Measurements from ENCODE around the gene TRERF1.

GRCh38 chr6:42378125-42378524 lies 73.6 kb downstream of the TRERF1 start:
- TF ChIP-seq CTCF (IDR thresholded peaks at IDR 0.05) (no peak), EP300 (IDR thresholded peaks at IDR 0.05) (no peak), POLR2AphosphoS5 (IDR thresholded peaks at IDR 0.05) (no peak), POLR2A (IDR thresholded peaks at IDR 0.05) (no peak)

All from upper lobe of left lung (tissue), 4 donors.